B cell (primary cell): ENCODE data around the gene EPN2. TPM values are rescaled to one million over a fixed set of nuclear protein-coding genes. Genes with fewer than 3 reads are reported as not detected.

ENCODE experiments used
- ATAC-seq: fragments of 200-7000 bp; cut with Tn5 transposase; one replicate; pipeline ENCODE4 v1.10.0; 2021; ENCODE audit warnings: low read depth, mild to moderate bottlenecking, moderate number of reproducible peaks, moderate library complexity
- CTCF ChIA-PET: fragments of 350-600 bp; sonication (Branson Sonifier 250); formaldehyde crosslinking; loops from one replicate; lab custom pipeline; 2021; ENCODE audit warnings: antibody characterized with exemption, inconsistent platforms; lab: Charles Lee
- POLR2A ChIA-PET: fragments of 350-600 bp; sonication (Branson Sonifier 250); formaldehyde crosslinking; loops from one replicate; lab custom pipeline; 2021; ENCODE audit warnings: antibody characterized with exemption; lab: Charles Lee
- DNase-seq: peaks from one replicate; pipeline ENCODE4 v3.0.0; 2013
- H2AFZ ChIP-seq: 2 replicates; pipeline ENCODE4 v1.6.1; 2012; ENCODE audit warnings: mild to moderate bottlenecking, low read depth, low read length; ENCODE audit not compliant: insufficient read depth, poor library complexity, severe bottlenecking
- H3K27ac ChIP-seq, 2 donors: 1 replicate in 1 of 2; 2 replicates in 1 of 2; pipeline ENCODE4 v1.5.1; 2012 to 2013; ENCODE audit warnings: low read length in 2 of 2, mild to moderate bottlenecking in 2 of 2, moderate library complexity in 1 of 2
- H3K27me3 ChIP-seq, 4 experiments: fragments of 200-600 bp in 1 of 4; sonication (generic) in 1 of 4; replicated peaks in 1 of 4; 1 replicate in 2 of 4; 2 replicates in 2 of 4; pipeline versions ENCODE4 v1.6.1 to v1.7.0; 2013 to 2016; ENCODE audit warnings: low read length in 3 of 4, mild to moderate bottlenecking in 2 of 4, mixed read lengths in 1 of 4, moderate library complexity in 1 of 4; ENCODE audit not compliant: insufficient read depth in 4 of 4, control insufficient read depth in 3 of 4; ENCODE audit errors: control extremely low read depth in 1 of 4
- H3K36me3 ChIP-seq, 2 experiments: replicated peaks in 1 of 2; 1 replicate in 1 of 2; 2 replicates in 1 of 2; pipeline versions ENCODE4 v1.6.1 to v1.7.1; 2013; ENCODE audit warnings: low read length in 1 of 2; ENCODE audit not compliant: insufficient read depth in 2 of 2, control insufficient read depth in 1 of 2; ENCODE audit errors: control extremely low read depth in 1 of 2, extremely low read depth in 1 of 2
- H3K4me1 ChIP-seq, 2 donors: fragments of 200-600 bp in 1 of 2; sonication (generic) in 1 of 2; 1 replicate in 1 of 2; 2 replicates in 1 of 2; pipeline versions ENCODE4 v1.5.1 to v1.6.1; 2013 to 2017; ENCODE audit warnings: low read length in 2 of 2; ENCODE audit not compliant: control insufficient read depth in 2 of 2, insufficient read depth in 2 of 2
- H3K4me2 ChIP-seq: replicated peaks from 2 replicates; pipeline ENCODE3; 2012; ENCODE audit warnings: mild to moderate bottlenecking, low read depth, low read length; ENCODE audit not compliant: poor library complexity, severe bottlenecking
- H3K4me3 ChIP-seq, 5 experiments: fragments of 200-600 bp in 1 of 5; sonication (generic) in 1 of 5; 1 replicate in 3 of 5; 2 replicates in 2 of 5; pipeline versions ENCODE4 v1.5.1 to v1.7.0; 2011 to 2016; ENCODE audit warnings: low read length in 4 of 5, mild to moderate bottlenecking in 4 of 5, low read depth in 2 of 5, control low read depth in 1 of 5, moderate library complexity in 1 of 5; ENCODE audit not compliant: insufficient read depth in 1 of 5; ENCODE audit errors: control extremely low read depth in 1 of 5, extremely low read depth in 1 of 5
- H3K79me2 ChIP-seq: fragments of 200-600 bp; sonication (generic); one replicate; pipeline ENCODE4 v1.6.0; 2016; ENCODE audit warnings: low read length; ENCODE audit not compliant: control insufficient read depth, insufficient read depth
- H3K9ac ChIP-seq: fragments of 200-600 bp; sonication (generic); 2 replicates; pipeline ENCODE4 v1.6.1; 2017; ENCODE audit warnings: mild to moderate bottlenecking, low read length, moderate library complexity
- H3K9me3 ChIP-seq, 3 donors: one replicate each; pipeline versions ENCODE4 v1.6.1 to v1.7.1; 2013; ENCODE audit warnings: low read length in 2 of 3; ENCODE audit not compliant: control insufficient read depth in 2 of 3, insufficient read depth in 1 of 3; ENCODE audit errors: control extremely low read depth in 1 of 3
- H4K20me1 ChIP-seq: 2 replicates; pipeline ENCODE4 v1.6.0; 2012; ENCODE audit warnings: mild to moderate bottlenecking, low read length; ENCODE audit not compliant: insufficient read depth, control insufficient read depth, poor library complexity, severe bottlenecking
- H3K27ac Mint-ChIP-seq: one replicate; pipeline ENCODE4 v1.8.0; 2021; ENCODE audit warnings: mixed read lengths
- H3K27me3 Mint-ChIP-seq: one replicate; pipeline ENCODE4 v1.8.0; 2021; ENCODE audit warnings: mixed read lengths
- H3K4me1 Mint-ChIP-seq: one replicate; pipeline ENCODE4 v1.8.0; 2021; ENCODE audit warnings: mixed read lengths
- H3K4me3 Mint-ChIP-seq: one replicate; pipeline ENCODE4 v1.8.0; 2021; ENCODE audit warnings: mixed read lengths
- H3K9me3 Mint-ChIP-seq: one replicate; pipeline ENCODE4 v1.8.0; 2022; ENCODE audit warnings: mixed read lengths; ENCODE audit not compliant: insufficient read depth
- CTCF ChIP-seq: fragments of 200-600 bp; IDR thresholded peaks from one replicate; pipeline ENCODE4 v1.8.0; 2022; ENCODE audit warnings: antibody characterized with exemption, mild to moderate bottlenecking
- EZH2 ChIP-seq: IDR thresholded peaks from 2 replicates; pipeline ENCODE4 v1.6.1; 2012; ENCODE audit warnings: borderline replicate concordance, low read depth, mild to moderate bottlenecking, moderate library complexity, low read length; ENCODE audit not compliant: insufficient read depth, poor library complexity, severe bottlenecking
- WGBS: methylation state at CpG from one replicate; pipeline ENCODE4 v1.1.5; 2013; ENCODE audit warnings: missing lambda C conversion rate; ENCODE audit not compliant: insufficient coverage; 5-methylcytosine and 5-hydroxymethylcytosine counted together
- intact Hi-C: fragments of 100-400 bp; cut with micrococcal nuclease; formaldehyde crosslinking; loops from one replicate; pipeline ENCODE4 v1.10.0; 2022
- polyA plus RNA-seq: library from polyadenylated mRNA; depleted of rRNA; stranded (reverse); fragments of >200 nt; gene quantifications from 2 replicates; pipeline ENCODE4 v1.2.3, GENCODE V29; 2012
- total RNA-seq, 2 donors: library from RNA; stranded (reverse); fragments of 120-200 nt in 1 of 2; gene quantifications; 1 replicate in 1 of 2; 2 replicates in 1 of 2; pipeline versions ENCODE4 v1.2.3 to v1.2.4, GENCODE V29; 2013 to 2022

EPN2 gene
- total and polyA plus RNA-seq, 2 donors (not counting 1 experiment from before 2014, with no cell fraction given) = 15.7 to 35.6 TPM

DNA sequence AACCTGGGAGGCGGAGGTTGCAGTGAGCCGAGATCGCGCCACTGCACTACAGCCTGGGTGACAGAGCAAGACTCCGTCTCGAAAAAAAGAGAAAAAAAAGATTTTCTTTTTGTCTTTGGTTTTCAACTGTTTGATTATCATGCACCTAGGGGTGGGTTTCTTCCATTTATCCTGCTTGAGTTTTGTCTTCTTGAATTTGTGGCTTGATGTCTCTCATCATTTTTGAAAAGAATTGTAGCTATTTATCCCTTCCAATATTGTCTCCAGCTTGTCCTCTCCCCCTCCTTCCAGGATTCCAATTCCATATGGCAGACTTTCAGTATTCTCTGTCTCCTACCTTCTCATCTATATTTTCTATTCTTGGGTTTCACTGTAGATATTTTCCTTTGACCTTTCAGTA, 117.6 kb downstream of the EPN2 start:
- H3K9me3 Mint-ChIP-seq = no peaks in the 10 kb centered on the region
- no peak overlapping the region for H3K4me2 ChIP-seq
- no peaks in the 10 kb centered on the region for H3K36me3 ChIP-seq
- WGBS = 78% methylated on average over 6 of the region's 6 CpGs
- POLR2A ChIA-PET = interaction anchor here (0.7 kb wide), 1 partner anchor 55 kb away, joined by 4 read pairs; no protein-coding TSS in a partner anchor
- peaks cover 21% of the 10 kb centered on the region for H3K27me3 Mint-ChIP-seq
- no peak overlapping the region for H3K27ac ChIP-seq
- H3K9ac ChIP-seq = no peak overlapping the region
- intact Hi-C loops = no loop called here
- H2AFZ ChIP-seq = no peak overlapping the region
- no peak overlapping the region for H3K4me3 ChIP-seq
- H3K79me2 ChIP-seq = no peaks in the 10 kb centered on the region
- no peak overlapping the region for H3K27ac Mint-ChIP-seq
- CTCF ChIA-PET = interaction anchor here (1.0 to 3.0 kb wide), 4 partner anchors 8 to 412 kb away, joined by 3 to 15 read pairs (median 4); partner anchors contain the start of gene B9D1
- H3K4me3 Mint-ChIP-seq = no peak overlapping the region
- no peaks in the 10 kb centered on the region for H3K4me1 ChIP-seq
- TF ChIP-seq CTCF (no peak), EZH2 (no peak)
- H4K20me1 ChIP-seq = no peaks in the 10 kb centered on the region
- DNase-seq = no peak
- H3K9me3 ChIP-seq = no peaks in the 10 kb centered on the region
- H3K4me1 Mint-ChIP-seq = no peaks in the 10 kb centered on the region
- peaks cover 0 to 4% (median 0%) of the 10 kb centered on the region in 4 experiments for H3K27me3 ChIP-seq
- ATAC-seq = no peak

DNA sequence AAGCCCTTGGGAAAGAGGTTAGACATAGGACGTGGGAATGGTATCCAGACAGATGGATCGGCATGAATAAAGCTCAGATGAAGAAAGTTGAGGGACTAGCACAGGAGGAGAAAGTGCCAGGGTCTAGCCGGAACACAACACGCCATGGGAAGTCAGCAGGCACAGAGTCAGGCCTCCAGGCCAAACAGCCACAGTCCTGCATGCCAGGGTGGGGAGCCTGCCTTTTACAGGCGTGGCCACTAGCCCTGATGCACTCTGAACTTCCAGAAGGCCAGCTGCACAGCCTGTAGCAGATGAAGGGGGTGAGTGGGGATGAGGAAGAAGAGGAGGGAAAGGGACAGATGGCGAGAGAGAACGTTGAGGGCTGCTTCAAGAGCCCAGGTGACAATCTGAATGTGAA, 120.2 kb downstream of the EPN2 start:
- 87% methylated on average over 5 of the region's 7 CpGs for WGBS
- TF ChIP-seq EZH2 (no peak), CTCF (no peak)
- Mint-ChIP-seq H3K27ac (no peak overlapping the region), H3K27me3 (peaks cover 17% of the 10 kb centered on the region), H3K4me3 (no peak overlapping the region), H3K4me1 (peaks cover 9% of the 10 kb centered on the region), H3K9me3 (no peaks in the 10 kb centered on the region)
- Histone ChIP-seq H3K36me3 (no peaks in the 10 kb centered on the region), H3K4me2 (no peak overlapping the region), H3K27ac (no peak overlapping the region), H3K79me2 (no peaks in the 10 kb centered on the region), H3K9me3 (no peaks in the 10 kb centered on the region), H3K4me1 (peaks cover 7 to 10% of the 10 kb centered on the region in 2 donors), H4K20me1 (no peaks in the 10 kb centered on the region), H3K9ac (no peak overlapping the region), H3K27me3 (peaks cover 0 to 8% (median 0%) of the 10 kb centered on the region in 4 experiments), H3K4me3 (no peak overlapping the region), H2AFZ (no peak overlapping the region)
- POLR2A ChIA-PET = no interaction called here
- DNase-seq (no peak), ATAC-seq (no peak)
- CTCF ChIA-PET = interaction anchor here (1.3 kb wide), 1 partner anchor 15 kb away, joined by 3 read pairs; no protein-coding TSS in a partner anchor
- intact Hi-C loops = no loop called here
